Transverse colon (tissue), 4 donors: ENCODE measurements around the gene THBD. TPM values are rescaled to one million over a fixed set of nuclear protein-coding genes. Genes with fewer than 3 reads are reported as not detected.

ENCODE experiments used
- DNase-seq: peaks from one replicate; pipeline ENCODE4 v3.0.0-alpha.2; 2019
- H3K27ac ChIP-seq, 4 donors: fragments of 200-600 bp; sonication (generic); 2 replicates each; pipeline ENCODE4 v1.5.1; 2016 to 2018; ENCODE audit warnings: inconsistent platforms in 4 of 4
- H3K27me3 ChIP-seq: fragments of 200-600 bp; sonication (generic); 2 replicates; pipeline ENCODE4 v1.5.1; 2017; ENCODE audit warnings: inconsistent platforms
- H3K36me3 ChIP-seq, 4 donors: fragments of 200-600 bp; sonication (generic); 2 replicates each; pipeline ENCODE4 v1.5.1; 2017 to 2019; ENCODE audit warnings: inconsistent platforms in 4 of 4
- H3K4me1 ChIP-seq, 4 donors: fragments of 200-600 bp; sonication (generic); 2 replicates each; pipeline ENCODE4 v1.5.1; 2017 to 2020; ENCODE audit warnings: inconsistent platforms in 4 of 4
- H3K4me3 ChIP-seq, 4 donors: fragments of 200-600 bp; sonication (generic); 1 replicate in 1 of 4; 2 replicates in 3 of 4; pipeline versions ENCODE4 v1.5.1 to v1.6.1; 2017 to 2019; ENCODE audit warnings: inconsistent platforms in 4 of 4
- H3K9me3 ChIP-seq, 2 donors: fragments of 200-600 bp; sonication (generic); 2 replicates each; pipeline ENCODE4 v1.5.1; 2017 to 2019; ENCODE audit warnings: inconsistent platforms in 2 of 2
- CTCF ChIP-seq, 5 experiments: fragments of 200-600 bp in 3 of 5; fragments of 450-650 bp in 2 of 5; sonication (generic) in 3 of 5; IDR thresholded peaks; 1 replicate in 2 of 5; 2 replicates in 3 of 5; pipeline ENCODE4 v1.5.1; 2016 to 2017; ENCODE audit warnings: antibody characterized with exemption in 5 of 5, inconsistent platforms in 3 of 5, mild to moderate bottlenecking in 2 of 5, moderate library complexity in 1 of 5
- EP300 ChIP-seq: sonication (generic); formaldehyde crosslinking; IDR thresholded peaks from one replicate; pipeline ENCODE4 v1.6.1; 2017; ENCODE audit warnings: antibody characterized with exemption, low read depth
- POLR2A ChIP-seq: fragments of 450-650 bp; IDR thresholded peaks from one replicate; pipeline ENCODE4 v1.6.1; 2016; ENCODE audit warnings: antibody characterized with exemption, mild to moderate bottlenecking, moderate library complexity
- POLR2AphosphoS5 ChIP-seq, 3 donors: sonication (generic); formaldehyde crosslinking; IDR thresholded peaks; one replicate each; pipeline ENCODE4 v1.6.1; 2016; ENCODE audit warnings: antibody characterized with exemption in 3 of 3
- WGBS, 2 donors: methylation state at CpG; one replicate each; pipeline ENCODE4 v1.1.5; 2018; ENCODE audit warnings: low coverage in 1 of 2; 5-methylcytosine and 5-hydroxymethylcytosine counted together
- in situ Hi-C, 4 donors: fragments of 200-750 bp; cut with MboI; loops; one replicate each; pipeline versions ENCODE4 v1.15.0 to v1.15.1; 2017; ENCODE audit warnings: low sequenced_read_pairs in 3 of 4, low pct_ligation_motif_present in 1 of 4, low pct_unique_long_range_greater_than_20kb in 1 of 4
- intact Hi-C: fragments of 100-400 bp; cut with DNase I; formaldehyde crosslinking; loops from one replicate; pipeline ENCODE4 v1.15.1; 2023; ENCODE audit warnings: low total_unique reads
- total RNA-seq, 4 donors: library from RNA; depleted of rRNA; stranded (reverse); fragments of >200 nt; gene quantifications; one replicate each; pipeline ENCODE4 v1.1.0, GENCODE V29; 2016

Gene THBD
- total RNA-seq, 4 donors from 2014 or later: 7.8 to 30.3 (median 18.6) TPM

DNA sequence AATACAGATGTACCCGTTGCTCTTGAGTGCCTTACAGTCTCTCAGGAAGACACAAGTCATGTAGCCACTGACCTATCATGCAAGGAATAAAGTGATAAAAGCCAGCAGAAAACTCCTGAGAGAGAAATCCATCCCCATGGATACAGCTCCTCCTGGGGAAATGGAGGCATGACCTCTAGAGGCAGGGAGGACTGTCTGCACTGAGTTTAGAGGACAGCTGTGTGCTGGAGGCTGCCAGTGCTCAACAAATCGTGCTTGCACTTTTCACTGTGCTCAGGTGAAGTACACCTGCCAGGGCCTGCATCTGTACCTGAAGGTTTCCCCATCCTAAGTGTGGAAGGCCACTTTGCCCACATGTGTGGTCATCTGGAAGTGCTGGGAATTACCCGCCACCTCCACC, 24.6 kb upstream of the THBD start:
- no peak for TF ChIP-seq CTCF (IDR thresholded peaks at IDR 0.05)
- no peak for TF ChIP-seq EP300
- no peak for TF ChIP-seq POLR2AphosphoS5 (IDR thresholded peaks at IDR 0.05)
- TF ChIP-seq POLR2A: no peak
- Histone ChIP-seq H3K4me1 (no peaks in the 10 kb centered on the region), H3K4me3 (no peak overlapping the region), H3K36me3 (no peaks in the 10 kb centered on the region), H3K27ac (no peak overlapping the region), H3K27me3 (no peaks in the 10 kb centered on the region), H3K9me3 (no peaks in the 10 kb centered on the region)
- intact Hi-C loops (no loop called here), in situ Hi-C loops (no loop called here)
- WGBS, 2 donors: 81 to 83% methylated on average over 2 to 3 of the region's 3 CpGs
- no peak for DNase-seq

DNA sequence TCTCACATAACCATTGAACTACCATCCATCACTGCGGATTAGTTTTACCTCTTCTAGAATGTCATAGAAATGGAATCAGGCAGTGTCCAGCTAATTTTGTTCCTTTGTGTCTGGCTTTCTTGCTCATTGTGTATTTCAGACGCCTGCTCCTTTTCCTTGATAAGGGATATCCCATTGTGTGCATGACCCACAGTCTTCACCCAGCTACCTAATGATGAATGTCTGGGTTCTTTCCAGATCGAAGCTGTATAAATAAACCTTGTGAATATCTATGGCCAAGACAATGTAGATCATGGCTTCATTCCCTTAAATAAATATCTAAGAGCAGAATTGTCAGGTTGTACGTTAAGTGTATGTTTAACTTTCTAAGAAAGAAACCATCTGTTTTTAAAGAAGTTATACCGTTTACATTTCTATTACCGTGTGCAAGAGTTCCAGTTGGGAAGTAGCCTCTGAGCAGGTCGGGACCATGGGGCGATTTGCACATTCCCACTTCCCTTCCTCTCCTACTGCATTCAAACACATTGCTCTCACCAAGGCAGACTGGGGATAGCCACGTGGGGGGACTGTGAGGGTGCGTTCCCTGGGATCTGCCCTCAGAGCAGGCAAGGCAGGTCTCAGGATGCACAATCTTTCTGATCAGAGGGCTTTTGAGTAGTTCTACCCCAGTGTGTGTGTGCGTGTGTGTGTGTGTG, 23.6 kb upstream of the THBD start:
- H3K27me3 ChIP-seq: no peaks in the 10 kb centered on the region
- in situ Hi-C loops (no loop called here), intact Hi-C loops (no loop called here)
- H3K36me3 ChIP-seq: no peaks in the 10 kb centered on the region
- 71 to 76% methylated on average over 8 to 11 of the region's 11 CpGs for WGBS, 2 donors
- no peak for TF ChIP-seq EP300
- no peak for TF ChIP-seq CTCF (IDR thresholded peaks at IDR 0.05)
- TF ChIP-seq POLR2A: no peak
- no peak for TF ChIP-seq POLR2AphosphoS5 (IDR thresholded peaks at IDR 0.05)
- no peak overlapping the region for H3K27ac ChIP-seq
- no peak overlapping the region for H3K4me3 ChIP-seq
- no peak for DNase-seq
- no peaks in the 10 kb centered on the region for H3K4me1 ChIP-seq
- H3K9me3 ChIP-seq: no peaks in the 10 kb centered on the region

DNA sequence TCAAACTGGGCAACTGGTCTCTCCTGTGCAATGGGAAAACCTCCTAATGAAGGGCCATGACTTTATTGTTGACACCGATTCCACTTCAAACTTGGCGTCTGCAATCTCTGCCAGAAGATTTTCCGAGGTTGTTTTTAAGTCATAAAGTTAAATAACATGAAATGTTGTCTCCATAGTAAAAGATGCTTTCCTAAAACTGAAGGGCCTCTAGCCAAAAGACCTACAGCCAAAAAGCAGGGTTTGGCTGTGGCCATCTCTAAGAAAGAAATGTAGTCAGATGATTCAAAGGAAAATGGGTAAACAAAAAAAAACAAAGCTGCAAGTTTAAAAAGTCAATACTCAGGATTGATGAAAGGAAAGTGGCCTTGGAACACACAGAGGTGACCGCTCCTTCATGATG, 22.5 kb upstream of the THBD start:
- TF ChIP-seq EP300 (no peak), CTCF (IDR thresholded peaks at IDR 0.05) (no peak), POLR2A (no peak), POLR2AphosphoS5 (IDR thresholded peaks at IDR 0.05) (no peak)
- Histone ChIP-seq H3K27me3 (no peaks in the 10 kb centered on the region), H3K4me3 (no peak overlapping the region), H3K27ac (no peak overlapping the region), H3K4me1 (no peaks in the 10 kb centered on the region), H3K9me3 (no peaks in the 10 kb centered on the region), H3K36me3 (no peaks in the 10 kb centered on the region)
- no peak for DNase-seq
- intact Hi-C loops (no loop called here), in situ Hi-C loops (no loop called here)
- WGBS, 2 donors: 59 to 60% methylated on average over 4 of the region's 4 CpGs

DNA sequence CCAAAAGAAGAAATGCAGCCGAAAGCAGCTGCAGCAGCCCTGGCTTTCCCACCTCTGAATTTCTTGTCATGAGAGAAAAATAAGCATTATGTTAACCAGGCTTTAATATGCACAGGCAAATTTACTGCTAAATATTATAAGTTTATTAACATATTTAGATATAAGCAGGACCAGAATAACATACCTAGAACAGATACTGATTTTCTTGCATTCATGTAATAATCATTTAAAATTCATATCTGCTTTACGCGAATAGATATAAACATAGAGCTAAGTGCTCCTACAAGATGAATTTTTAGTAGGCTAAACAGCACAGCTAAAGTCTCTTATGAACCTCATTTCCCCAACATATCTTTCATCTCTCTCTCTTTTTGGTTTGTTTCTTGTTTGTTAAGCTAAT, 21.9 kb upstream of the THBD start:
- intact Hi-C loops (no loop called here), in situ Hi-C loops (no loop called here)
- TF ChIP-seq CTCF (IDR thresholded peaks at IDR 0.05) (no peak), EP300 (no peak), POLR2A (no peak), POLR2AphosphoS5 (IDR thresholded peaks at IDR 0.05) (no peak)
- H3K27me3 ChIP-seq: no peaks in the 10 kb centered on the region
- 60 to 61% methylated on average over 3 of the region's 3 CpGs for WGBS, 2 donors
- H3K4me1 ChIP-seq: no peaks in the 10 kb centered on the region
- H3K36me3 ChIP-seq: no peaks in the 10 kb centered on the region
- no peak for DNase-seq
- H3K4me3 ChIP-seq: no peak overlapping the region
- H3K9me3 ChIP-seq: no peaks in the 10 kb centered on the region
- no peak overlapping the region for H3K27ac ChIP-seq
